Fibroblast of pulmonary artery (primary cell): Measurements from ENCODE around the gene HACD4.

ENCODE experiments used
- DNase-seq: peaks from one replicate; pipeline ENCODE4 v3.0.0-alpha.2; 2010; ENCODE audit warnings: low read depth
- H3K4me3 ChIP-seq: replicated peaks from 2 replicates; pipeline ENCODE4 v1.5.1; 2011; ENCODE audit warnings: low read depth, mild to moderate bottlenecking, control low read depth, low read length, moderate library complexity
- CTCF ChIP-seq: IDR thresholded peaks from 2 replicates; pipeline ENCODE4 v1.5.1; 2011; ENCODE audit warnings: mild to moderate bottlenecking, control low read depth, low read length, inconsistent platforms; ENCODE audit errors: missing control alignments

The HACD4 gene

GRCh38 chr9:21060919-21061561 lies 29.6 kb upstream of the HACD4 start:
- no peak for DNase-seq
- no peak for TF ChIP-seq CTCF
- no peak overlapping the region for H3K4me3 ChIP-seq

- no peak for TF ChIP-seq CTCF
Measured at GRCh38 chr9:21056931-21057330, 25.5 kb upstream of the HACD4 start.

GRCh38 chr9:21053851-21054250 lies 22.4 kb upstream of the HACD4 start:
- TF ChIP-seq CTCF = no peak
- no peak overlapping the region for H3K4me3 ChIP-seq
- no peak for DNase-seq

More at GRCh38 chr9:21056931-21057330, 25.5 kb upstream of the HACD4 start:
- peak; percentile 17 for DNase-seq
- H3K4me3 ChIP-seq = no peak overlapping the region

GRCh38 chr9:21047281-21047691 lies 15.8 kb upstream of the HACD4 start:
- no peak overlapping the region for H3K4me3 ChIP-seq
- TF ChIP-seq CTCF = no peak
- no peak for DNase-seq

DNA sequence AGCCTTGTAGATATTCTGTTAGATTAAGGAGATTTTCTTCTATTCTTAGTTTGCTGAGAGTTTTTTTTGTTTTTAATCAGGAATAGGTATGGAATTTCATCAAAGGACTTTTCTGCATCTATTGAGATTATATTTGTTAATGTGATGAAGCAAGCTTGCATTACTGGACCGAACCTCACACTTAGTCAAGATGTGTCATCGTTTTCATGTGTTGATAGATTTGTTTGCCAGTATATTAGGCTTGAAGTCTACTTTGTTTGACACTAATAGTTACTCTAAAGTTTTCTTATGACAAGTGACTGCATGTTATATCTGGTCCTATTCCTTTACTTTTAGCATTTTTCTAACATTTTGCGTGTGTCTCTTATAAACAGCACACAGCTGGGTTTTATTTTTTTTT lies 12.4 kb upstream of the HACD4 start:
- DNase-seq = no peak
- H3K4me3 ChIP-seq = no peak overlapping the region
- TF ChIP-seq CTCF = no peak

- no peak overlapping the region for H3K4me3 ChIP-seq
- no peak for DNase-seq
- TF ChIP-seq CTCF = no peak
Measured at GRCh38 chr9:21042466-21042865, 11.0 kb upstream of the HACD4 start.

DNA sequence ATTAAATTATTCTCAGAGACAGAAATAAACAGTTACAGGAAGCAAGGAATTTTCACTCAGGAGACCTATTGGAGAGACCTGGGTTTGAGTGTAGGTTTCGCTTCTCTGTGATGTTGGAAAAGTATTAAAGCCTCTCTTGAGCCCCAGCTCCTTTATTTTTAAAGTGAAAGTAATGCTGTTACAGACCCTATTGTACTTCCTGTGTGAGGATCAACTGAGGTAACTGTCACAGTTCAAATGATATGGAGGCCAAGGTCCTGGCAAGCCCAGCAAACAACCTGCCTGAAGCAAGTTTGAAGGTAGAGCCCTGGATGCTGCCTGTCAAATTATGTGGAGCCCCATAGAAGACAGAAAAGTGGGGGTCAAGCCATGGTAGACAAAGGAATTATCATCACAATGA lies 7.9 kb upstream of the HACD4 start:
- TF ChIP-seq CTCF = no peak
- no peak overlapping the region for H3K4me3 ChIP-seq
- no peak for DNase-seq
